ENCODE measurements around the gene EEF1AKMT3.

EEF1AKMT3 gene

DNA sequence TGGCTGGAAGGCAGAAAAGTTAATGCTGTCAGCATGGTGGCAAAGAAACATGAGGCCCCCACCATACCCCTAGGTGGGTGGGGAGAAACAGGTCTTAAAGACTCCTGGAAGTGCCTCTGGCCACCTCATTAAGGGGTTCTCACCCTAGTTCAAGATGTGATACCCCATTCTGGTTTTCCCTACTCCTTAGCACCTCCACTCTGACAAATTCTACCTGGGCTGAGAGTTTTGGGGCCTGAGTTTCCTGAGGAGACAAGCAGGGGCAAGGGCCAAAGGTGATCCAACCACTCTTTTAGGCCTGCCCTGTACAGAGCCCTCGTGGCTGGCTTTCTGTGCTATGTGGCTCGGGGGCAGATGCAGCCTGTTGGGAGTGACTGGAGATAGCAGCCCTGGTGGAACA is 54.0 kb downstream of the EEF1AKMT3 start:
- TF ChIP-seq, protein P1, sequence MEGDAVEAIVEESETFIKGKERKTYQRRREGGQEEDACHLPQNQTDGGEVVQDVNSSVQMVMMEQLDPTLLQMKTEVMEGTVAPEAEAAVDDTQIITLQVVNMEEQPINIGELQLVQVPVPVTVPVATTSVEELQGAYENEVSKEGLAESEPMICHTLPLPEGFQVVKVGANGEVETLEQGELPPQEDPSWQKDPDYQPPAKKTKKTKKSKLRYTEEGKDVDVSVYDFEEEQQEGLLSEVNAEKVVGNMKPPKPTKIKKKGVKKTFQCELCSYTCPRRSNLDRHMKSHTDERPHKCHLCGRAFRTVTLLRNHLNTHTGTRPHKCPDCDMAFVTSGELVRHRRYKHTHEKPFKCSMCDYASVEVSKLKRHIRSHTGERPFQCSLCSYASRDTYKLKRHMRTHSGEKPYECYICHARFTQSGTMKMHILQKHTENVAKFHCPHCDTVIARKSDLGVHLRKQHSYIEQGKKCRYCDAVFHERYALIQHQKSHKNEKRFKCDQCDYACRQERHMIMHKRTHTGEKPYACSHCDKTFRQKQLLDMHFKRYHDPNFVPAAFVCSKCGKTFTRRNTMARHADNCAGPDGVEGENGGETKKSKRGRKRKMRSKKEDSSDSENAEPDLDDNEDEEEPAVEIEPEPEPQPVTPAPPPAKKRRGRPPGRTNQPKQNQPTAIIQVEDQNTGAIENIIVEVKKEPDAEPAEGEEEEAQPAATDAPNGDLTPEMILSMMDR (IDR thresholded peaks at IDR 0.05; ENCODE audit: low read depth, low read length) = no peak
- H3K36me3 ChIP-seq = peaks cover 69% of the 10 kb centered on the region

DNA sequence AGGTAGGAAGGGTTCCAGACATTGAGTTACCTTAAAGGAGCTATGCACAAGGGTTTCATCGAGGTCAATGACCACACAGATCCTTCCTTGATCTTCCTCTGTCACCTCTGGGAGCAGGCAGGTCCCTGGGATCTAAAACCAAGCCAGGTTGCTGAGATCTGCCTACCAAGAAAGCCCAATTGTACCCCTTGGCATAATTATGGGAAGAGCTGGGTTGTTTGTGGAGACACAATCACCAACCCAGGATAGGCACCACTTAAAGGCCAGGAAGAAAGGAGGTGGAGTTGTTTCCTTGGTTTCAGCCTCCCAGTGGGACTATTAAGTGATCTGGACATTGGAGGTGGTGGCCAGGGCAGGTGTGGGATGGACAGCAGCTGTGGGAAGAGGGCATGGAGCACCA is 54.6 kb downstream of the EEF1AKMT3 start:
- Histone ChIP-seq H3K4me3 (ENCODE audit: low read depth, low read length) (no peak overlapping the region), H3K9me3 (ENCODE audit: severe bottlenecking) (no peaks in the 10 kb centered on the region), H3K27ac (no peak overlapping the region), H3K27me3 (ENCODE audit: insufficient read depth, low read depth, severe bottlenecking) (no peaks in the 10 kb centered on the region), H3K36me3 (peaks cover 74% of the 10 kb centered on the region)
- TF ChIP-seq, protein P1 (IDR thresholded peaks at IDR 0.05; ENCODE audit: low read depth, low read length) = no peak
- no peak for DNase-seq

More for the DNA sequence above, 54.0 kb downstream of the EEF1AKMT3 start:
- no peaks in the 10 kb centered on the region for H3K27me3 ChIP-seq (ENCODE audit: insufficient read depth, low read depth, severe bottlenecking)
- DNase-seq = no peak
- no peak overlapping the region for H3K4me3 ChIP-seq (ENCODE audit: low read depth, low read length)
- no peaks in the 10 kb centered on the region for H3K9me3 ChIP-seq (ENCODE audit: severe bottlenecking)
- no peak overlapping the region for H3K27ac ChIP-seq

DNA sequence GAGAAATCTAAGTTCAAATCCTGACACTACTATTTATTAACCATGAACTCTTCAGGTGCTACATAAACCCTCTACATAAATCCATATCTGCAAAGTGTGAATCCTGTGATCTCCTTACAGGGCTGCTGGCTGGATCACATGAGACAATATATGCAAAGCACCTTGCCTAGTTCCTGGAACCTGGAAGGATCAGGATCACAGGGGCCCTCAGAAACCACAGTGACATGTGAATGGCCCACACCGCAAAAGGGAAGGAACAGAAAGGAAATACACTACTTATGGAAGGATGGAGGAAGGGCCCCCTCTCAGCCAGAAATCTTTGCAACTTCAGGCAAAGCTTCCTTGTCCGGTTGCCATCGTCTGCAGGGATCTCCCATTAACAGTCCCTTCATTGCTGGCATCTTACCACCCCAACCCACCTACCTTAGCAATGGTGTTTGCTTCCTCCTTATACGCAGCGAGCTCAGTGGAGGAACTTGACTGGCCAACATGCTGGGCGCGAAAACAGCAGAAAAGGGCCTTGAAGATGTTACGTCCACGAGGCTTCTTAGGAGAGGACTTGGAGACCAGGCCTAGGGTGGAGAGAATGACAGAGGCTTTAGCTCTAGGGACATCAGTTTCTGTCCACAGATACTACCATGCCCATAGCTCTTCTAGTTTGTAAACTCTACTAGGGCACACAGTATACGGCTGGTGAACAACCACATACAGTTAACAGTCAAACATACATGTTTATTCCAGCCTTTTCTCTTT is 56.8 kb downstream of the EEF1AKMT3 start:
- TF ChIP-seq, protein P1 (IDR thresholded peaks at IDR 0.05; ENCODE audit: low read depth, low read length) = no peak
- peaks cover 60% of the 10 kb centered on the region for H3K36me3 ChIP-seq
- H3K9me3 ChIP-seq (ENCODE audit: severe bottlenecking) = no peaks in the 10 kb centered on the region
- H3K27ac ChIP-seq = no peak overlapping the region
- DNase-seq = no peak
- no peak overlapping the region for H3K4me3 ChIP-seq (ENCODE audit: low read depth, low read length)
- H3K27me3 ChIP-seq (ENCODE audit: insufficient read depth, low read depth, severe bottlenecking) = no peaks in the 10 kb centered on the region

DNA sequence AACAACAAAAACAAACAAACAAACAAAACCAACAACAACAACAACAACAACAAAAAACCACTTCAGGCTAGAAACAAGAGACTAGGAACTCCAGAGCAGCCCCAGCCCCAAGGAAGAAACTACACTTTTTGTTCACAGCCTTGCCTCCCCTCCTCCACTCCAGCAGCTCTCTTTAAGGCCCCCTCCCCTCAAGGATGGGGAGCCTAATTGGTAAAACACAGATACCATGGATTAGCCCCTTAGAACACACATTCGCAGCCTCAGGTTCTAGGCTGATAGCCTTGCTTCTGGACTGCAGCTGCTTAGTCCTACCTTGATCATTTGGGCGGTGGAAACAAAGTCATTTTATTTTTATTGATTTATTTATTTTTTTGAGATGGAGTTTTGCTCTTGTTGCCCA is 58.0 kb downstream of the EEF1AKMT3 start:
- H3K36me3 ChIP-seq = peaks cover 48% of the 10 kb centered on the region
- TF ChIP-seq, protein P1 (IDR thresholded peaks at IDR 0.05; ENCODE audit: low read depth, low read length) = no peak
- DNase-seq = no peak
- no peak overlapping the region for H3K4me3 ChIP-seq (ENCODE audit: low read depth, low read length)
- no peaks in the 10 kb centered on the region for H3K27me3 ChIP-seq (ENCODE audit: insufficient read depth, low read depth, severe bottlenecking)
- no peak overlapping the region for H3K27ac ChIP-seq
- no peaks in the 10 kb centered on the region for H3K9me3 ChIP-seq (ENCODE audit: severe bottlenecking)
